A549 (cell line): ENCODE results near the gene PRR11.
"Not testable (repeated sequence)": the region's sequence is repeated elsewhere in the genome, so short reads cannot be mapped to it uniquely, and the experiment has no call there.

Experiments
- CEBPB ChIP-seq, 2 experiments: fragments of >200 bp in 1 of 2; sonication (Bioruptor Twin) in 1 of 2; formaldehyde crosslinking in 1 of 2; IDR thresholded peaks; 2 replicates each; pipeline ENCODE4 v1.6.1; 2012 to 2016
- CTCF ChIP-seq: fragments of >200 bp; sonication (Bioruptor Twin); formaldehyde crosslinking; IDR thresholded peaks from 3 replicates; pipeline ENCODE4 v1.5.1; 2016
- EHMT2 ChIP-seq: fragments of 200-600 bp; sonication (generic); IDR thresholded peaks from 2 replicates; pipeline ENCODE4 v1.6.1; 2016; ENCODE audit warnings: antibody characterized with exemption, low read depth, mild to moderate bottlenecking, moderate library complexity
- HDAC2 ChIP-seq: fragments of 200-600 bp; sonication (generic); IDR thresholded peaks from 2 replicates; pipeline ENCODE4 v1.6.1; 2016
- HOXA7 ChIP-seq: fragments of 250-450 bp; sonication (Bioruptor Pico); IDR thresholded peaks from 2 replicates; pipeline ENCODE4 v1.5.0; 2020; ENCODE audit warnings: mild to moderate bottlenecking, moderate library complexity
- JUN ChIP-seq, 2 experiments: fragments of >200 bp; sonication (Bioruptor Twin); formaldehyde crosslinking; IDR thresholded peaks; 2 replicates in 1 of 2; 3 replicates in 1 of 2; pipeline ENCODE4 v1.6.1; 2016 to 2017
- KDM1A ChIP-seq: fragments of 200-600 bp; sonication (generic); IDR thresholded peaks from 2 replicates; pipeline ENCODE4 v1.6.1; 2016; ENCODE audit warnings: low read depth, mild to moderate bottlenecking
- NR3C1 ChIP-seq: fragments of >200 bp; sonication (Bioruptor Twin); formaldehyde crosslinking; IDR thresholded peaks from 3 replicates; pipeline ENCODE4 v1.6.1; 2017
- POLR2A ChIP-seq: IDR thresholded peaks from 2 replicates; pipeline ENCODE4 v1.6.1; 2012; ENCODE audit warnings: mild to moderate bottlenecking, low read length
- RAD21 ChIP-seq, 2 experiments: fragments of >200 bp in 1 of 2; sonication (Bioruptor Twin) in 1 of 2; formaldehyde crosslinking in 1 of 2; IDR thresholded peaks in 1 of 2; conservative IDR thresholded peaks in 1 of 2; 2 replicates in 1 of 2; 3 replicates in 1 of 2; pipeline ENCODE4 v1.6.1; 2012 to 2018; ENCODE audit warnings: inconsistent platforms in 1 of 2
- ZNF302 ChIP-seq: fragments of 250-450 bp; sonication (Bioruptor Pico); IDR thresholded peaks from 2 replicates; pipeline ENCODE4 v1.9.0; 2021; ENCODE audit warnings: inconsistent platforms, mild to moderate bottlenecking, moderate library complexity
- TF ChIP-seq, protein P1 (sequence below): fragments of >200 bp; sonication (Bioruptor Twin); formaldehyde crosslinking; IDR thresholded peaks from 3 replicates; pipeline ENCODE4 v1.6.1; 2016
- TF ChIP-seq, protein P2 (sequence below): IDR thresholded peaks from 2 replicates; pipeline ENCODE4 v1.6.1; 2012
- TF ChIP-seq, protein P3 (sequence below): IDR thresholded peaks from 2 replicates; pipeline ENCODE4 v1.6.1; 2012

DNA sequence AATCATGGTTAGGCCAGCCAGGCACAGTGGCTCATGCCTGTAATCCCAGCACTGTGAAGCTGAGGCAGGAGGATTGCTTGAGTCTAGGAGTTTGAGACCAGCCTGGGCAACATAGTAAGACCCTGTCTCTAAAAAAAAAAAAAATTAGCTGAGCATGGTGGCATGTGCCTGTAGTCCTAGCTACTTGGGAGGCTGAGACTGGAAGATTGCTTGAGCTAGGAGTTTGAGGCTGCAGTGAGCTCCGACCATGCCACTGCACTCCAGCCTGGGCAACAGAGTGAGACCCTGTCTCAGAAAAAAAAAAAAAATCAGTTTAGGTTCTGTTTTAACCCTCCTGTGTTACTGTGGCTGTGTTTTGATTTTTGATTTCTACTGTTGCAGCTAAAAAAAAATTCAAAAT lies 73.0 kb downstream of the PRR11 start:
- TF ChIP-seq, protein P1, sequence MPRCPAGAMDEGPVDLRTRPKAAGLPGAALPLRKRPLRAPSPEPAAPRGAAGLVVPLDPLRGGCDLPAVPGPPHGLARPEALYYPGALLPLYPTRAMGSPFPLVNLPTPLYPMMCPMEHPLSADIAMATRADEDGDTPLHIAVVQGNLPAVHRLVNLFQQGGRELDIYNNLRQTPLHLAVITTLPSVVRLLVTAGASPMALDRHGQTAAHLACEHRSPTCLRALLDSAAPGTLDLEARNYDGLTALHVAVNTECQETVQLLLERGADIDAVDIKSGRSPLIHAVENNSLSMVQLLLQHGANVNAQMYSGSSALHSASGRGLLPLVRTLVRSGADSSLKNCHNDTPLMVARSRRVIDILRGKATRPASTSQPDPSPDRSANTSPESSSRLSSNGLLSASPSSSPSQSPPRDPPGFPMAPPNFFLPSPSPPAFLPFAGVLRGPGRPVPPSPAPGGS, result not testable (repeated sequence)
- not testable (repeated sequence) for TF ChIP-seq HOXA7 (CRISPR knock-in tag); CTCF; POLR2A; RAD21 (conservative IDR thresholded peaks at IDR 0.05 in 1 of 2, IDR thresholded peaks at IDR 0.05 in 1 of 2); CEBPB (IDR thresholded peaks at IDR 0.05); NR3C1; ZNF302 (CRISPR knock-in tag); HDAC2; JUN (IDR thresholded peaks at IDR 0.05); KDM1A; EHMT2
- TF ChIP-seq, protein P2, sequence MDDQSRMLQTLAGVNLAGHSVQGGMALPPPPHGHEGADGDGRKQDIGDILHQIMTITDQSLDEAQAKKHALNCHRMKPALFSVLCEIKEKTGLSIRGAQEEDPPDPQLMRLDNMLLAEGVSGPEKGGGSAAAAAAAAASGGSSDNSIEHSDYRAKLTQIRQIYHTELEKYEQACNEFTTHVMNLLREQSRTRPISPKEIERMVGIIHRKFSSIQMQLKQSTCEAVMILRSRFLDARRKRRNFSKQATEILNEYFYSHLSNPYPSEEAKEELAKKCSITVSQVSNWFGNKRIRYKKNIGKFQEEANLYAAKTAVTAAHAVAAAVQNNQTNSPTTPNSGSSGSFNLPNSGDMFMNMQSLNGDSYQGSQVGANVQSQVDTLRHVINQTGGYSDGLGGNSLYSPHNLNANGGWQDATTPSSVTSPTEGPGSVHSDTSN, result not testable (repeated sequence)
- TF ChIP-seq, protein P3, sequence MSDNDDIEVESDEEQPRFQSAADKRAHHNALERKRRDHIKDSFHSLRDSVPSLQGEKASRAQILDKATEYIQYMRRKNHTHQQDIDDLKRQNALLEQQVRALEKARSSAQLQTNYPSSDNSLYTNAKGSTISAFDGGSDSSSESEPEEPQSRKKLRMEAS, result not testable (repeated sequence)
